ENCODE measurements around the gene PLA2G12B. TPM values are rescaled to one million over a fixed set of nuclear protein-coding genes. Genes with fewer than 3 reads are reported as not detected.
"Not testable (repeated sequence)": the region's sequence is repeated elsewhere in the genome, so short reads cannot be mapped to it uniquely, and the experiment has no call there.

PLA2G12B gene
- total RNA-seq (1 to 10 TPM in 1 of 5 donors, not detected in 4; 2.2 TPM), polyA plus RNA-seq (not detected)
- long read RNA-seq, donor 1: 0 reads
- long read RNA-seq, donor 2, partial matches to known transcripts: 5 of 5 reads
- long read RNA-seq, donor 2, other reads (novel, unspliced or antisense): 0 of 5 reads
- long read RNA-seq, donor 3: 0 reads
- long read RNA-seq, donor 4: 0 reads
- long read RNA-seq, donor 5: 0 reads
- long read RNA-seq, donor 6: 0 reads
- long read RNA-seq, donor 7: 0 reads
- long read RNA-seq, donor 8: 0 reads
- long read RNA-seq, donor 9: 0 reads
- long read RNA-seq, donor 10, partial matches to known transcripts: 0 of 2 reads
- long read RNA-seq, donor 10, other reads (novel, unspliced or antisense): 0 of 2 reads

- TF ChIP-seq, protein P1, sequence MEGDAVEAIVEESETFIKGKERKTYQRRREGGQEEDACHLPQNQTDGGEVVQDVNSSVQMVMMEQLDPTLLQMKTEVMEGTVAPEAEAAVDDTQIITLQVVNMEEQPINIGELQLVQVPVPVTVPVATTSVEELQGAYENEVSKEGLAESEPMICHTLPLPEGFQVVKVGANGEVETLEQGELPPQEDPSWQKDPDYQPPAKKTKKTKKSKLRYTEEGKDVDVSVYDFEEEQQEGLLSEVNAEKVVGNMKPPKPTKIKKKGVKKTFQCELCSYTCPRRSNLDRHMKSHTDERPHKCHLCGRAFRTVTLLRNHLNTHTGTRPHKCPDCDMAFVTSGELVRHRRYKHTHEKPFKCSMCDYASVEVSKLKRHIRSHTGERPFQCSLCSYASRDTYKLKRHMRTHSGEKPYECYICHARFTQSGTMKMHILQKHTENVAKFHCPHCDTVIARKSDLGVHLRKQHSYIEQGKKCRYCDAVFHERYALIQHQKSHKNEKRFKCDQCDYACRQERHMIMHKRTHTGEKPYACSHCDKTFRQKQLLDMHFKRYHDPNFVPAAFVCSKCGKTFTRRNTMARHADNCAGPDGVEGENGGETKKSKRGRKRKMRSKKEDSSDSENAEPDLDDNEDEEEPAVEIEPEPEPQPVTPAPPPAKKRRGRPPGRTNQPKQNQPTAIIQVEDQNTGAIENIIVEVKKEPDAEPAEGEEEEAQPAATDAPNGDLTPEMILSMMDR (IDR thresholded peaks at IDR 0.05): no peak
- TF ChIP-seq POLR2AphosphoS5 (IDR thresholded peaks at IDR 0.05) (no peak), POLR2A (IDR thresholded peaks at IDR 0.05) (no peak), EP300 (IDR thresholded peaks at IDR 0.05) (no peak)
- Histone ChIP-seq H3K9me3 (no peaks in the 10 kb centered on the region), H3K27me3 (peaks cover 0 to 5% (median 0%) of the 10 kb centered on the region in 3 donors), H3K36me3 (no peaks in the 10 kb centered on the region), H3K4me3 (no peak within 1 kb of the TSS), H3K27ac (no peak within 1 kb of the TSS), H3K4me1 (no peaks in the 10 kb centered on the region)
- DNase-seq: peak in 1 of 2 donors; percentile 48
- intact Hi-C loops (cut with DNase I; ENCODE audit: low total_unique reads): no loop called here
- WGBS, 5 donors: 72 to 80% (median 76%) methylated on average over 12 of the region's 12 CpGs
Measured at GRCh38 chr10:72954596-72955554, at the start of gene PLA2G12B. TSS of gene PLA2G12B (minus strand) at chr10:72954806. CDS start at chr10:72954685, 121 bp downstream.

- Histone ChIP-seq H3K36me3 (peaks cover 12 to 64% (median 52%) of the 10 kb centered on the region in 4 donors), H3K27me3 (no peaks in the 10 kb centered on the region), H3K27ac (no peak overlapping the region), H3K4me1 (no peaks in the 10 kb centered on the region), H3K9me3 (no peaks in the 10 kb centered on the region), H3K4me3 (no peak overlapping the region)
- intact Hi-C loops (cut with DNase I; ENCODE audit: low total_unique reads): no loop called here
- DNase-seq: no peak
- TF ChIP-seq, protein P1 (IDR thresholded peaks at IDR 0.05): no peak
- TF ChIP-seq POLR2AphosphoS5 (IDR thresholded peaks at IDR 0.05): no peak
- no peak for TF ChIP-seq EP300 (IDR thresholded peaks at IDR 0.05)
- no peak for TF ChIP-seq POLR2A (IDR thresholded peaks at IDR 0.05)
Measured at GRCh38 chr10:73003822-73004221, 49.2 kb upstream of the PLA2G12B start.

GRCh38 chr10:73000973-73001372 lies 46.4 kb upstream of the PLA2G12B start:
- no peak for TF ChIP-seq POLR2AphosphoS5 (IDR thresholded peaks at IDR 0.05)
- TF ChIP-seq EP300 (IDR thresholded peaks at IDR 0.05): no peak
- no peak for TF ChIP-seq POLR2A (IDR thresholded peaks at IDR 0.05)
- TF ChIP-seq, protein P1 (IDR thresholded peaks at IDR 0.05): no peak
- intact Hi-C loops (cut with DNase I; ENCODE audit: low total_unique reads): no loop called here
- WGBS, 5 donors: 93 to 97% (median 97%) methylated on average over 3 of the region's 3 CpGs

GRCh38 chr10:72997099-72997498 lies 42.5 kb upstream of the PLA2G12B start:
- TF ChIP-seq, protein P1 (IDR thresholded peaks at IDR 0.05): no peak
- no peak for TF ChIP-seq POLR2A (IDR thresholded peaks at IDR 0.05)
- no peak for TF ChIP-seq EP300 (IDR thresholded peaks at IDR 0.05)
- TF ChIP-seq POLR2AphosphoS5 (IDR thresholded peaks at IDR 0.05): no peak
- peaks cover 0 to 7% (median 0%) of the 10 kb centered on the region in 4 donors for H3K36me3 ChIP-seq
- no peak overlapping the region for H3K27ac ChIP-seq
- DNase-seq: no peak
- no peaks in the 10 kb centered on the region for H3K27me3 ChIP-seq
- no peaks in the 10 kb centered on the region for H3K4me1 ChIP-seq
- 93 to 95% (median 94%) methylated on average over 2 of the region's 2 CpGs for WGBS, 5 donors
- H3K4me3 ChIP-seq: no peak overlapping the region
- intact Hi-C loops (cut with DNase I; ENCODE audit: low total_unique reads): no loop called here
- H3K9me3 ChIP-seq: no peaks in the 10 kb centered on the region

More at GRCh38 chr10:73000973-73001372, 46.4 kb upstream of the PLA2G12B start:
- no peaks in the 10 kb centered on the region for H3K4me1 ChIP-seq
- no peak overlapping the region for H3K4me3 ChIP-seq
- DNase-seq: no peak
- peaks cover 8 to 35% (median 27%) of the 10 kb centered on the region in 4 donors for H3K36me3 ChIP-seq
- no peak overlapping the region for H3K27ac ChIP-seq
- no peaks in the 10 kb centered on the region for H3K27me3 ChIP-seq
- no peaks in the 10 kb centered on the region for H3K9me3 ChIP-seq

DNA sequence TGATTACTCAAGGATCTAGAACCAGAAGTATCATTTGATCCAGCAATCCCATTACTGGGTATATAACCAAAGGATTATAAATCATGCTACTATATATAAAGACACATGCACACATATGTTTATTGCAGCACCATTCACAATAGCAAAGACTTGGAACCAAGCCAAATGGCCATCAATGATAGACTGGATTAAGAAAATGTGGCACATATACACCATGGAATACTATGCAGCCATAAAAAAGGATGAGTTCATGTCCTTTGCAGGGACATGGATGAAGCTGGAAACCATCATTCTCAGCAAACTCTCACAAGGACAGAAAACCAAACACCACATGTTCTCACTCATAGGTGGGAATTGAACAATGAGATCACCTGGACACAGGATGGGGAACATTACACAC lies 40.9 kb upstream of the PLA2G12B start:
- H3K36me3 ChIP-seq; H3K27ac ChIP-seq; intact Hi-C loops (cut with DNase I; ENCODE audit: low total_unique reads); H3K4me3 ChIP-seq; H3K4me1 ChIP-seq; DNase-seq; H3K9me3 ChIP-seq; H3K27me3 ChIP-seq: not testable (repeated sequence)

DNA sequence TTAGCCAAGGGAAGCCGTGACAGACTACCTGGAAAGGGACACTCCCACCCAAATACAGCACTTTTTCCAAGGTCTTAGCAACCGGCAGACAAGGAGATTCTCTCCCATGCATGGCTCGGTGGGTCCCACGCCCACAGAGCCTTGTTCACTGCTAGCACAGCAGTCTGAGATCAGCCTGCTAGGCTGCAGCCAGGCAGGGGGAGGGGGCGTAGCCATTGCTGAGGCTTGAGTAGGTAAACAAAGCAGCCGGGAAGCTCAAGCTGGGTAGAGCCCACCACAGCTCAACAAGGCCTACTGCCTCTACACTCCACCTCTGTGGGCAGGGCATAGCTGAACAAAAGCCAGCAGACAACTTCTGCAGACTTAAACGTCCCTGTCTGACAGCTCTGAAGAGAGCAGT lies 35.2 kb upstream of the PLA2G12B start:
- H3K27me3 ChIP-seq; intact Hi-C loops (cut with DNase I; ENCODE audit: low total_unique reads); H3K4me3 ChIP-seq; H3K27ac ChIP-seq; DNase-seq; H3K4me1 ChIP-seq; H3K9me3 ChIP-seq: not testable (repeated sequence)
- WGBS, 5 donors: 76 to 87% (median 80%) methylated on average over 6 to 7 of the region's 7 CpGs
- H3K36me3 ChIP-seq: peaks cover 0 to 21% (median 6%) of the 10 kb centered on the region in 4 donors

- H3K4me1 ChIP-seq; H3K36me3 ChIP-seq; H3K27me3 ChIP-seq; H3K27ac ChIP-seq; DNase-seq; intact Hi-C loops (cut with DNase I; ENCODE audit: low total_unique reads); H3K4me3 ChIP-seq: not testable (repeated sequence)
- WGBS, 5 donors: 86 to 97% (median 94%) methylated on average over 4 of the region's 4 CpGs
- H3K9me3 ChIP-seq: peaks cover 0 to 22% (median 12%) of the 10 kb centered on the region in 4 donors
Measured at GRCh38 chr10:72984618-72985017, 30.0 kb upstream of the PLA2G12B start.
